Breast epithelium (tissue), 4 donors: Measurements from ENCODE around the gene SLC12A7. TPM values are rescaled to one million over a fixed set of nuclear protein-coding genes. Genes with fewer than 3 reads are reported as not detected.

Experiments
- DNase-seq, 2 donors: peaks; one replicate each; pipeline ENCODE4 v3.0.0-alpha.2; 2019; ENCODE audit warnings: low spot score in 2 of 2
- H3K27ac ChIP-seq, 2 donors: fragments of 200-600 bp; sonication (generic) in 1 of 2; one replicate each; pipeline ENCODE4 v1.5.1; 2016 to 2019; ENCODE audit warnings: mild to moderate bottlenecking in 1 of 2
- H3K27me3 ChIP-seq, 2 donors: fragments of 200-600 bp; sonication (generic) in 1 of 2; one replicate each; pipeline versions ENCODE4 v1.5.1 to v1.6.0; 2017 to 2019; ENCODE audit warnings: control low read depth in 1 of 2, mild to moderate bottlenecking in 1 of 2
- H3K36me3 ChIP-seq: fragments of 200-600 bp; one replicate; pipeline ENCODE4 v1.5.1; 2019
- H3K4me1 ChIP-seq, 2 donors: fragments of 200-600 bp; sonication (generic); one replicate each; pipeline ENCODE4 v1.5.1; 2016 to 2019; ENCODE audit warnings: control low read depth in 1 of 2
- H3K4me3 ChIP-seq, 3 donors: fragments of 200-600 bp; sonication (generic); 1 replicate in 2 of 3; 2 replicates in 1 of 3; pipeline ENCODE4 v1.5.1; 2016 to 2019; ENCODE audit warnings: mild to moderate bottlenecking in 3 of 3, moderate library complexity in 2 of 3
- H3K9me3 ChIP-seq, 2 donors: fragments of 200-600 bp; sonication (generic) in 1 of 2; one replicate each; pipeline ENCODE4 v1.5.1; 2016 to 2019; ENCODE audit warnings: control low read depth in 1 of 2
- POLR2A ChIP-seq: fragments of 450-650 bp; IDR thresholded peaks from one replicate; pipeline ENCODE4 v1.6.1; 2016; ENCODE audit warnings: antibody characterized with exemption, mild to moderate bottlenecking, moderate library complexity
- POLR2AphosphoS5 ChIP-seq, 3 donors: sonication (generic); formaldehyde crosslinking; IDR thresholded peaks; one replicate each; pipeline ENCODE4 v1.6.1; 2017; ENCODE audit warnings: antibody characterized with exemption in 3 of 3
- intact Hi-C: fragments of 100-400 bp; cut with DNase I; formaldehyde crosslinking; loops from one replicate; pipeline ENCODE4 v1.15.1; 2023; ENCODE audit warnings: low total_unique reads
- total RNA-seq, 3 donors: library from RNA; depleted of rRNA; stranded (reverse); fragments of >200 nt; gene quantifications; one replicate each; pipeline ENCODE4 v1.1.0, GENCODE V29; 2016
- TF ChIP-seq, protein P1 (sequence below), 3 donors: fragments of 450-650 bp; IDR thresholded peaks; one replicate each; pipeline ENCODE4 v1.5.1; 2016 to 2017; ENCODE audit warnings: antibody characterized with exemption in 3 of 3, mild to moderate bottlenecking in 3 of 3, moderate library complexity in 3 of 3

SLC12A7 gene
- total RNA-seq, 3 donors from 2014 or later, result 21.4 to 31.5 (median 25.0) TPM

DNA sequence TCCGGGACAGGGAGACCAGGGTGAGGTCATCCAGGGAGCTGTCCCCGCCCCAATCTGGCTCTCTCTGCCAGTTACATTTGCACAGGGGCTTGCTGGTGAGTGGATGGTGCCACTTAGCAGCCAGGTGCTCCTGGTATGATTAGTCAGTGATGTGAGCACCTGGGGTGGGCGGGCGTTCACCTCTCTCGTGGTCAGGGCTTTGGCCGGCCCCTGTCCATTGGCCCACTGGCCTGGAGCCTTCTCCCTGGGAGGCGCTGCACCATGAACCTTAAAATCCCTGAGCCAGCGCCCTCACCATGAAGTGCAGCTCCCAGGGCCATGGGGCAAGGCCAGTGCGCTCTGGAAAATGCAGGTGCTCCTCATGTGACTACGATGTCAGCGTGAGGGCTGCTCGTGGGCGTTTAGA, 101.2 kb downstream of the SLC12A7 start:
- TF ChIP-seq POLR2AphosphoS5 (IDR thresholded peaks at IDR 0.05), result no peak
- TF ChIP-seq, protein P1, sequence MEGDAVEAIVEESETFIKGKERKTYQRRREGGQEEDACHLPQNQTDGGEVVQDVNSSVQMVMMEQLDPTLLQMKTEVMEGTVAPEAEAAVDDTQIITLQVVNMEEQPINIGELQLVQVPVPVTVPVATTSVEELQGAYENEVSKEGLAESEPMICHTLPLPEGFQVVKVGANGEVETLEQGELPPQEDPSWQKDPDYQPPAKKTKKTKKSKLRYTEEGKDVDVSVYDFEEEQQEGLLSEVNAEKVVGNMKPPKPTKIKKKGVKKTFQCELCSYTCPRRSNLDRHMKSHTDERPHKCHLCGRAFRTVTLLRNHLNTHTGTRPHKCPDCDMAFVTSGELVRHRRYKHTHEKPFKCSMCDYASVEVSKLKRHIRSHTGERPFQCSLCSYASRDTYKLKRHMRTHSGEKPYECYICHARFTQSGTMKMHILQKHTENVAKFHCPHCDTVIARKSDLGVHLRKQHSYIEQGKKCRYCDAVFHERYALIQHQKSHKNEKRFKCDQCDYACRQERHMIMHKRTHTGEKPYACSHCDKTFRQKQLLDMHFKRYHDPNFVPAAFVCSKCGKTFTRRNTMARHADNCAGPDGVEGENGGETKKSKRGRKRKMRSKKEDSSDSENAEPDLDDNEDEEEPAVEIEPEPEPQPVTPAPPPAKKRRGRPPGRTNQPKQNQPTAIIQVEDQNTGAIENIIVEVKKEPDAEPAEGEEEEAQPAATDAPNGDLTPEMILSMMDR (IDR thresholded peaks at IDR 0.05), result no peak
- no peak for TF ChIP-seq POLR2A
- Histone ChIP-seq H3K27me3 (peaks cover 0 to 13% of the 10 kb centered on the region in 2 donors), H3K36me3 (no peaks in the 10 kb centered on the region), H3K4me3 (peak overlapping the region in 2 of 3 donors; percentile 67 to 84), H3K9me3 (no peaks in the 10 kb centered on the region), H3K4me1 (peaks cover 5 to 11% of the 10 kb centered on the region in 2 donors), H3K27ac (no peak overlapping the region)
- DNase-seq, result peak in 1 of 2 donors; percentile 28
- intact Hi-C loops, result loop anchor here (1.0 kb wide), 1 partner anchor 45 kb away; no protein-coding TSS in a partner anchor

DNA sequence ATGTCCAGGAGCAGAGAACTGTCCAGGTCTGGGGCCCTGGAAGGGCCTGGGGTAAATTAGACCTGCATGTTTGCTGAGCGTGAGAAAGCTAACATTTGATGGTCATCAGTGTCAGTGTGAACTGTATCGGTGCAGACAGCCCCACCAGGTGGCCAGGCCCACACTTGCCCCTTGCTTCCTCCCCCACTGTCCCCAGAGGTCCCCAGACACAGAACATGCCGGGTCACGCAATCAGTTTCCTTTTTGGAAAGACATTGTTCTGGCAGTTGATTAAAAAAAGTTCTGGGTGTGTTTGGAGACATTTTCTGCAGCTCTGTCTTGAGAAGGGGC, 101.7 kb downstream of the SLC12A7 start:
- intact Hi-C loops, result loop anchor here (1.0 kb wide), 1 partner anchor 45 kb away; no protein-coding TSS in a partner anchor
- Histone ChIP-seq H3K27ac (no peak overlapping the region), H3K4me3 (peak overlapping the region in 2 of 3 donors; percentile 67 to 84), H3K4me1 (peaks cover 5 to 14% of the 10 kb centered on the region in 2 donors), H3K36me3 (no peaks in the 10 kb centered on the region), H3K27me3 (peaks cover 0 to 13% of the 10 kb centered on the region in 2 donors), H3K9me3 (no peaks in the 10 kb centered on the region)
- DNase-seq, result no peak
- TF ChIP-seq POLR2A, result no peak
- TF ChIP-seq, protein P1 (IDR thresholded peaks at IDR 0.05), result peak in 1 of 3 donors; percentile 14

DNA sequence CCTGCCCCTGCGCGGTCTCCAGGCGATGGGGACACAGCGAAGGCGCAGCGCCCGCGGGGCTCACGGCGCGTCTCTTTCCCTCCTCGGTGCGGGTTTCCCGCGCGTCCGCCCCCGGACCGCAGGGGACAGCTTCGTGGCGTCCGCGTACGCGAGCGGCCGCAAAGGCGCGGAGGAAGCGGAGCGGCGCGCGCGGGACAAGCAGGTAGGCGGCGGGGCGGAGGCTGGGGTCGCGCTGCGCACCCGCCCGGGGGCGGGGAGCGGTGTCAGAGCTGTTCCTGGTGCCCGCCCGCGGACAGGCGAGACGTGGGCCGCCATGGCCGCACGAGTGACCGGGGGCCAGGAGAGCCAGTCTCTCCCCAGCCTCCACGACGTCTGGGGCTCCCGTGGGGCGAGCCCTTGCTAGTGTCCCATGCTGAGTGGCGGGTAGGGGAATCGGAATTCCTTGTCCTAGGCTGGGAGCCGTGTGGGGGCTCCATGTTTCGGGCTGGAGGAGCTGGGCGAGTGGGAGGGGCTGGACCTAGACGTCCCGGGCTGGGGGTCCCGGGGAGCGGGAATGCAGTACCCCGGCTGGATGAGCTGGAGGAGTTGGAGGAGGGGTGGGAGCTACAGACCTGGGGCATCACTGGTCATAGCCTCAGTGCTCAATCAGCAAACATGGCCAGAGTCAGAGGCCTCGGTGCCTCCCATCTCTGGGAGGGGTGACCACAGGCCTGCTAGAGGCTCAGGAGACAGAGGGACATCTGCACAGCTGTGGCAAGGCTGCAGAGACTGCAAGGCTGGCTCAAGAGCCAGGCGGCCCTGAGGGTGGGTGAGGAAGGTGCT, 102.3 kb downstream of the SLC12A7 start:
- DNase-seq, result peak; percentile 14 to 39
- intact Hi-C loops, result loop anchor here (1.0 kb wide), 1 partner anchor 44 kb away; no protein-coding TSS in a partner anchor

DNA sequence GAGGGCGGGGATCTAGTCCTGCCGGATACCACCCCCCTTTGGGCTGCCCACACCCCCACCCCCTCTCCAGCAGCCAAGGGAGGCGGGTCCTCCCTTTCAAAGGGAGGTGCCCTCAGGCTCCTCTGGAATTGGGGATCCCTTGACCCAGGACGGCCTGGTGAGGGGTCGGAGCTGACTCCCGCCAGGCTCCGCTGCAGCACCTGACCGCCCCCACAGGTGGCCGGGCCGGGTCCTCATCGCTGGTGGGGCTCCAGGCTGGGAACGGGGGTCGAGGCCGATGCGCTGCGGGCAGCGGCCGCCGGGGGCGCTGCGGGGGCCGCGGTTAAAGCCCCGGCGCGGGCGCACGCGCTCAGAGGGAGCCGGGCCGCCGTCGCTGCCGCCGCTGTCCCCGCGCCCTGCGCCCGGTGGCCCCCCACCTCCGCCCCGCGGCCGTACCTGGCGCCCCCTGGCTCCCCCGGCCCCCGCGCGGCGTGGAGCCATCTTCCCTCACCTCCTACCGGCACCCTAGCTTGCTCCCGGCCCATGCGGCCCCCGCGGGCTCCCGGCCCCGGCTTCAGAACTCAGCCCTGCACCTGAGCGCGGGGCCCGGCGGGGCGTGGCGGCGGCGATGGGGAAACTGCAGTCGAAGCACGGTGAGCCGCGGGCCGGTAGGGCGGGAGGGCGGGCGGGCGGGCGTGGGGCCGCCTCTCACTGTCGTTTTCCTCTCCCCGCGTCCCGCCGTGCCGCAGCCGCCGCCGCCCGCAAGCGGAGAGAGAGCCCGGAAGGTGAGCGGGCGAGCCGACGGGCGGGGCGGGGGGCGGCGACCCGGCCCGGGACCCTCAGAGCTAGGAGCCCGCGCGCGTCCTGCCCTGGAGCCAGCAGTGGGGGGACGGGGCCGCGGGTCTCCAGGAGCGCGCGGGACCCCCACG, 103.2 kb downstream of the SLC12A7 start, which contains the start of gene NKD2:
Gene NKD2, plus strand, starts transcription at position 352 of the 908 bp plus-strand sequence. Its CDS starts 256 bp downstream, at position 608.
- Histone ChIP-seq H3K4me1 (peaks cover 5 to 16% of the 10 kb centered on the region in 2 donors), H3K27me3 (peaks cover 0 to 13% of the 10 kb centered on the region in 2 donors), H3K27ac (peak within 1 kb of the TSS in 1 of 2 donors; percentile 26), H3K9me3 (no peaks in the 10 kb centered on the region), H3K4me3 (peak within 1 kb of the TSS; percentile 37 to 84 (median 67)), H3K36me3 (no peaks in the 10 kb centered on the region)
- peak; percentile 20 to 48 for DNase-seq
- intact Hi-C loops, result loop anchor here (1.0 kb wide), 1 partner anchor 18 kb away; no protein-coding TSS in a partner anchor
- TF ChIP-seq, protein P1 (IDR thresholded peaks at IDR 0.05), result peak; percentile 41 to 83 (median 48)
- TF ChIP-seq POLR2A, result no peak

More for the DNA sequence above, 102.3 kb downstream of the SLC12A7 start:
- Histone ChIP-seq H3K27me3 (peaks cover 0 to 13% of the 10 kb centered on the region in 2 donors), H3K27ac (no peak overlapping the region), H3K36me3 (no peaks in the 10 kb centered on the region), H3K4me1 (peaks cover 5 to 16% of the 10 kb centered on the region in 2 donors), H3K4me3 (peak overlapping the region; percentile 37 to 84 (median 67)), H3K9me3 (no peaks in the 10 kb centered on the region)
- TF ChIP-seq, protein P1 (IDR thresholded peaks at IDR 0.05), result no peak
- no peak for TF ChIP-seq POLR2AphosphoS5 (IDR thresholded peaks at IDR 0.05)
- no peak for TF ChIP-seq POLR2A
